BE2C (cell line): ENCODE results near the gene SETX.

Source experiments
- DNase-seq: peaks from one replicate; pipeline ENCODE4 v3.0.0-alpha.2; 2020
- H3K27me3 ChIP-seq: fragments of 250-450 bp; sonication (Bioruptor Pico); 2 replicates; pipeline ENCODE4 v1.5.1; 2020; ENCODE audit warnings: mild to moderate bottlenecking
- H3K36me3 ChIP-seq: fragments of 250-450 bp; sonication (Bioruptor Pico); 2 replicates; pipeline ENCODE4 v1.5.1; 2020; ENCODE audit warnings: mild to moderate bottlenecking
- H3K4me1 ChIP-seq: fragments of 250-450 bp; sonication (Bioruptor Pico); 2 replicates; pipeline ENCODE4 v1.5.1; 2020
- H3K4me3 ChIP-seq: 2 replicates; pipeline ENCODE4 v1.5.1; 2011; ENCODE audit warnings: low read depth, low read length
- H3K9me3 ChIP-seq: fragments of 250-450 bp; sonication (Bioruptor Pico); 2 replicates; pipeline ENCODE4 v1.5.1; 2020
- CTCF ChIP-seq: IDR thresholded peaks from 2 replicates; pipeline ENCODE4 v1.5.1; 2012; ENCODE audit warnings: mild to moderate bottlenecking, low read depth, low read length

SETX gene

GRCh38 chr9:132301521-132301920 is 53.3 kb downstream of the SETX start:
- peaks cover 4% of the 10 kb centered on the region for H3K4me1 ChIP-seq
- DNase-seq, result no peak
- no peak for TF ChIP-seq CTCF
- peaks cover 53% of the 10 kb centered on the region for H3K36me3 ChIP-seq
- H3K4me3 ChIP-seq, result no peak overlapping the region
- H3K27me3 ChIP-seq, result no peaks in the 10 kb centered on the region
- no peaks in the 10 kb centered on the region for H3K9me3 ChIP-seq

DNA sequence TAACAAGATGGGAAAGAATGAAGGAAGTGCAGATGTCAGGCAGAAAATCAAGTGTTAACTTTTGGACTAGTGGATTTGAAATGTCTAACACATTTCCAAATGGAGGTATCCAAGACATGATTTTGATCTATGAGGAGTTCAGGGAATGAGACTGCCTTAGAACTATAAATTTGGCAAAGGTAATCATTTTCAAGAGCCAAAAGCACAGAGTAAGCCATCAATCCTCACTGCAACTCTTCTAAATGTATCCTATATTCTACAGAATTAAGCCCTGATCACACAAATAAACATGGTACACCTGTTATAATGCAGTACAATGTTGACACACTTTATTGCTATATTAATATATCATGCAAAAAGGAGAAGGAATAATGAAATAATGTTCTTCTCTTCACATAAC is 55.6 kb downstream of the SETX start:
- Histone ChIP-seq H3K27me3 (no peaks in the 10 kb centered on the region), H3K4me3 (no peak overlapping the region), H3K9me3 (no peaks in the 10 kb centered on the region), H3K4me1 (peaks cover 4% of the 10 kb centered on the region), H3K36me3 (peaks cover 65% of the 10 kb centered on the region)
- DNase-seq, result no peak
- TF ChIP-seq CTCF, result no peak

- peaks cover 72% of the 10 kb centered on the region for H3K36me3 ChIP-seq
- H3K27me3 ChIP-seq, result no peaks in the 10 kb centered on the region
- no peak for DNase-seq
- H3K4me1 ChIP-seq, result peaks cover 4% of the 10 kb centered on the region
- H3K4me3 ChIP-seq, result no peak overlapping the region
- no peak for TF ChIP-seq CTCF
- H3K9me3 ChIP-seq, result no peaks in the 10 kb centered on the region
Observed at GRCh38 chr9:132295181-132295580, 59.6 kb downstream of the SETX start.

DNA sequence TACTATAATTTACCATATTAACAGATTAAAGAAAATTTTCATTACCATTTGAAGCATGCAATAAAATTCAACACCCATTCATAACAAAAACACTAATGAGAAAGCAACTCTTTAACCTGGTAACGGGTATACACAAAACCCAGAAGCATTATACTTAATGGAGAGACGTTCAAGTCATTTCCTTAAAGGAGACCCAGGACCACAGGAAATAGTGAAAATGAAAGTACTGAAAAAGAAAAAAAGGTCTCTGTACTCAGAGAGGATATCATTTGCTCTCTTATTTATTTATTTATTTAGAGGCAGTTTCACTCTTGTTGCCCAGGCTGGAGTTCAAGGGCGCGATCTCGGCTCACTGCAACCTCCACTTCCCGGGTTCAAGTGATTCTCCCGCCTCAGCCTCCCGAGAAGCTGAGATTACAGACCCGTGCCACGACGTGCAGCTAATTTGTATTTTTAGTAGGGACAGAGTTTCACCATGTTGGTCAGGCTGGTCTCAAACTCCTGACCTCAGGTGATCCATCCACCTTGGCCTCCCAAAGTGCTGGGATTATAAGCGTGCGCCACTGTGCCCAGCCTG is 61.6 kb downstream of the SETX start:
- TF ChIP-seq CTCF, result no peak
- H3K27me3 ChIP-seq, result no peaks in the 10 kb centered on the region
- DNase-seq, result no peak
- no peaks in the 10 kb centered on the region for H3K9me3 ChIP-seq
- H3K4me1 ChIP-seq, result no peaks in the 10 kb centered on the region; the same call in 1 of the 2 replicates
- peaks cover 56% of the 10 kb centered on the region for H3K36me3 ChIP-seq
- H3K4me3 ChIP-seq, result no peak overlapping the region

DNA sequence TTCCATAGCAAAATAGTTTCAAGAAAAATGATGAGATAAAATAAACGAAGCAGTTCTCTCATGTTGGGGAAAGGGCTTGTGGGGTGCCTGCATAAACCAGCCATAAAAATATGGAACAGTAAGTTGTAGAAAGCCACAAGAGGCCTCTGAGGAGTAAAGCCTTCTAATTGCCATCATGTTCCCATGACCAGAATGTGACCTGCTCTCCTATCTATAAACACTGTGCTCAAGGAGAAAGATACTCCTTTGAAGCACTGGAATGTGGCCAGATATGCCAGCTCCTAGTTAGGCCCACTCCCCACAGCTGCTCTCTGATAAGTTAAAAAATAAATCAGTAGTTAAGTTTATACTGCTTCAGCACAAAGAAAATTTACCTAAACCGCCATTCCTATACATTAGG is 65.8 kb downstream of the SETX start:
- DNase-seq, result no peak
- Histone ChIP-seq H3K4me1 (no peaks in the 10 kb centered on the region; the same call in 1 of the 2 replicates), H3K27me3 (no peaks in the 10 kb centered on the region), H3K4me3 (no peak overlapping the region), H3K9me3 (no peaks in the 10 kb centered on the region), H3K36me3 (peaks cover 33% of the 10 kb centered on the region)
- no peak for TF ChIP-seq CTCF

GRCh38 chr9:132288361-132288760 is 66.4 kb downstream of the SETX start:
- H3K4me3 ChIP-seq, result no peak overlapping the region
- H3K27me3 ChIP-seq, result no peaks in the 10 kb centered on the region
- TF ChIP-seq CTCF, result no peak
- no peaks in the 10 kb centered on the region; the same call in 1 of the 2 replicates for H3K4me1 ChIP-seq
- H3K9me3 ChIP-seq, result no peaks in the 10 kb centered on the region
- H3K36me3 ChIP-seq, result peaks cover 31% of the 10 kb centered on the region
- no peak for DNase-seq
